HG03442 (cell line): ENCODE measurements around the gene ANKRD13D.
A peak's percentile ranks its signal among the peaks of the same experiment; 100 is the strongest.

Experiments
- ATAC-seq: cut with Tn5 transposase; IDR thresholded peaks from one replicate; pipeline ENCODE4 v1.9.1; 2021; ENCODE audit warnings: mild to moderate bottlenecking, moderate library complexity; ENCODE audit not compliant: unreplicated experiment

The ANKRD13D gene

GRCh38 chr11:67261946-67262681 is 27.0 kb upstream of the ANKRD13D start:
- no peak for ATAC-seq

GRCh38 chr11:67262731-67263675 is 26.1 kb upstream of the ANKRD13D start:
- ATAC-seq = no peak

DNA sequence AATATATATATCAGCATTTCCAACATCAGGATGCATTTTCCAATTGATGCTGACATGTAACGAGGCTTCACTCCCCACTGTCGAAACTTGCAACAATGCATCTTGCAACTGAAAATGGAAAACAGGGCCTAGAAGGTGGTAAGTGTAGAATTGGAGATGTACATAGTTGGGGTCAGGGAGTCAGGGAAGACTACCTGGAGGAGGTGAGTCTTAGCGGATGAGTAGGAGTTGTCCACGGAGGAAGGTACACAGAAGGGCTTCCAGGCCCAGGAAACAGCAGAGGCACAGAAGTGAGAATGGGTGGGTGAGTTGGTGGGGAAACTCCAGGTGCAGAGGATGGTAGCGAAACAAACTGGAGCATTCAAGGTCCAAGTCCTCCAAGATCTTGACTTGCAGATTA is 24.8 kb upstream of the ANKRD13D start:
- ATAC-seq = no peak

DNA sequence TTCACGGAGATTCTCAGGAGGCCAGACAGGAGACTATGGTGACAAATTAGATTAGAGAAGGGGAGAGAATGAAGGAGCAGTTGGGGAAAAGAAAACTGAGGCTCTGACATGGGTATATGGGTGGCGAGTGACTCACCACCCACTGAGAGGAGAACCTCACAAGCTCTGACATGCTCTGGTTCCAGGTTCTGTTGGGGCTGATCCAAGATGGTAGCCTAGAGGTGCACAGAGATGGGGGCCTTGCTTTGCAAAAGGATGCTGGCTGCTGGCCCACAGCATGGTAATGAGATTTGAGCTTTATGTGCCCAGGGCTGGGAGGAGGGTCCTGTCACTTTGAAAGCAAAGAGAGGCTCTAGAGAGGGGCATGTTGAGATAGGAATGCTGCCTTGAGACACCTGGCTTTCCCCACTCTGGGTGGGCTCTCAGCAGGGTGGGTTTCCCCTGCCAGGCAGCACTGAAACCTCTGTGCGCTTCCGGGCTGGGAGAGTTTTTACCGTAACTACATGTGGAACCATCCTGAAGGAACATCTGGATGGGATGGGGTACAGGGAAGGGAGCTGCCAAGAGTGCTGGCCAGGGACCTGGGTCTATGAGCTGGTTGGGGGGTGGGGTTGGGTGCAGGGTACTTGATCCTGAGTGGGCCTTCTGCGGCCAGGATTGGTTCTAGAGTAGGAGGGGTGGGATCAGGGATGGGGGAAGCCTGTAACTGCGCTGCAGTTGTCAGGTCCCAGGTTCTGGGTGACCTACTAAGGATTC is 24.0 kb upstream of the ANKRD13D start:
- no peak for ATAC-seq

DNA sequence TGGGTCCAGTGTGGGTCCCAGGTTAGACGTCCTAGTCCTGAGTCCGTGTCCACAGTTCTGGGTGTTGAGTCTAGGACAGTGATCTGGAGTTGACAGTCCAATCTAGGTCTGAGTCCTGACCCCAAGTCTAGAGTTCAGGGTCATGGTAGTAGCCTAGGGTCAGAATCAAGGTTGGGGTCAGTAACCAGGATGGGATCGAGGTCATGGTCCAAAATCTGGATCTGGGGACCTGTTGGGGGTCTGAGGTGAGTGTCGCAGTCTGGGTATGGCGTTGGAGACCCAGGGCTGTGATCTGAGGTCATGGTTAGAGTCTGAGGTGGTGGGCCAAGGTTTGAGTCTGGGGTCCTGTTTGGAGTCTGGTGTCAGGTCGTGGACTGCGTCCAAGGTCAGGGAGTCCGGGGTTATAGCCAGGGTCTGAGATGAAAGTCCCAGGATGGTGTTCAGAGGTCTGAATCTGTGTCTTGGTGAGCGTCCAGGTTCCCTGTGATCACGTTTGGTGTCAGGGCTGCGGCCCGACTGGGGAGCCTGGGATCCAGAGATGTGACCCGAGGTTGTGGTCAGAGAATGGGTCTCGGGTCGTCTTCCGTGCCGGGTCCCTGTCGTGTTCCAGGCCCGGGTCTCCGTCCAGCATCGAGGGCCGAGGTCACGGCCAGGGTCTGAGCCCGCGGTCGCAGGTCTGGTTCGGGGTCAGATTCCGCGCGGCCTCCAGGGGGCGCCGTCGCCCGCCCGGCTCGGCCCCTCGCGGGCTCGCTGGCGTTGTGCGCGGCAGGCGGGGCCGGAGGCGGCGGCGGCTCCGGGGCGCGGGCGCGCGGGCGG is 23.3 kb upstream of the ANKRD13D start:
- ATAC-seq = peak; percentile 49

DNA sequence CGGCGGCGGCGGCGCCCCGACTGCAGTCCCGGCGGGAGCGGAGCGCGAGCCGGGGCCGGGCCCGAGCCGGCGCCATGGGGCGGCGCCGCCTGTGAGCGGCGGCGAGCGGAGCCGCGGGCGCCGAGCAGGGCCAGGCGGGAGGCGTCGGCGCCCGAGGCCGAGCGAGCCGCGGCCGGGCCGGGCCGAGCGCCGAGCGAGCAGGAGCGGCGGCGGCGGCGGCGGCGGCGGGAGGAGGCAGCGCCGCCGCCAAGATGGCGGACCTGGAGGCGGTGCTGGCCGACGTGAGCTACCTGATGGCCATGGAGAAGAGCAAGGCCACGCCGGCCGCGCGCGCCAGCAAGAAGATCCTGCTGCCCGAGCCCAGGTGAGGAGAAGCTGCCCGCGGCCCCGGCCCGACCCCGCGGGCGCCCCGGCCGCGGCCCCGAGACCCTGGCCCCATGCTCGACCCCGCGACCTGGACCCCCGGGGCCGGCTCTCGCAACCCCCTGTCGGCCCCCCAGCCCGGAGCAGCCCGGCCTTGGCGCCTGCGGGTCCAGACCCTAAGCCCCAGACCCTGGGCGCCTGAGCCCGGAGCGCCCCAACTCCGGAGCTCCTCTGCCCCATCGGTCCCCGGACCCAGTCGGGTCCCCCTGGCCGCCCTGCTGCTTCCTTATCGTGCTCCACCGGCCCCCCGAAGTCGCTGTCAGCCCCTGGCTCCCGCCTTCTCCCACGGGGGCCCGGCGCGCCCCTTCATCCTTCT is 22.5 kb upstream of the ANKRD13D start, which contains the start of gene GRK2:
TSS of gene GRK2 (plus strand) at position 25 of the 739 bp plus-strand sequence. CDS start at position 252, 227 bp downstream.
- ATAC-seq = no peak

GRCh38 chr11:67267188-67268080 is 21.7 kb upstream of the ANKRD13D start:
- no peak for ATAC-seq

DNA sequence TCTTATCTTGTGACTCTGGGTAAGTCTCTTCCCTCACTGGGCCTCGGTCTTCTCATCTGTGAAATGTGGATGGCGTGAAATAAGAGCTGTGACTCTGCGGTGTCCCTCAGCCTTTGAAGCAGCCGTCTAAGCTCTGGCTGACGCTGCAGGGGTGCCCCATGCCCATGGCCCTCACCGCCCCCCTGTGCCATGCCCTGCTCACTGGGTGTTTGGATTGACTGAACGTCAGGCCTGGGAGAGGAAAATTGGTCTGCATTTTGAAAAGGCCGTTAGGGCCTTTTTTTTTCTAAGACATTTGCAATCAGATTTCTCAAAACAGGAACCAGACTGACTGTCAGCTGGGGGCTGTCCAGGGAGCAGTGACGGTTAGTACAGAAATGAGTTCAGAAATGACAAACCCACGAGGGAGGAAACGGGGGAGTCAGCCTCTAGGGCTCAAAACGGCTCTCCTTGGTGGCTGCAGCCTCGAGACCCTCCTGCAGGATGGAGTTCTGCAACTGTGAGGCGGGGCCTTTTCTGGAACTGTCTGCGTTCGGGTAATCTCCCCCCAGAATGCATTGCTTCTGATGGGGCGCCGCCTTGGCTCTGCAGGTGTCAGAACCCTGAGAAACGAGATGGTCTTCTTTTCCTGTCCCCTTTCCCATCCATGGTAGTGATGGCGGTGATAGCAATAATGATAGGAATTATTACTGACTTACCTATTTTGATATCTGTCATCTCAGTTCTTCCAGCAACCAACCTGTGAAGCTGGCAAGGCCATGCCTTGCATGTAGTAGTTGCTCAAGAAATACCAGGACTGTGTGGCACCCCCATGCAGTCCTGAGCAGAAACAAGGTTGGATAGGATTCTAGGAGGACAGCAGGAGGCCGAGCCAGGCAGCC is 20.8 kb upstream of the ANKRD13D start:
- no peak for ATAC-seq

DNA sequence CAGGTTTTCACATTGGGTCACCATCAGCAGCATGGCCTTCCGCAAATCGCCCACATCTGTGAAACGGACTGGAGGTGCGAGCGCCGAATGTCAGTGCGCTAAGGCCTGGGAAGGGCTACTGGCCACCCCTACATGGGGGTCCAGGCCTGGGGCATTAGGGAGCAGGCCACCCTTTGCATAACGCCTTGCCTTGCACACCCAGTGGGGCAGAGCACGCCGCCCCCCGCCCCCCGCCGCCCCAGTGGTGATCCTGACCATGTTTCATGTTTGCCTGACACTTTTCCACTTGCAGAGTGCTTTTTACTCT is 20.2 kb upstream of the ANKRD13D start:
- ATAC-seq = no peak

DNA sequence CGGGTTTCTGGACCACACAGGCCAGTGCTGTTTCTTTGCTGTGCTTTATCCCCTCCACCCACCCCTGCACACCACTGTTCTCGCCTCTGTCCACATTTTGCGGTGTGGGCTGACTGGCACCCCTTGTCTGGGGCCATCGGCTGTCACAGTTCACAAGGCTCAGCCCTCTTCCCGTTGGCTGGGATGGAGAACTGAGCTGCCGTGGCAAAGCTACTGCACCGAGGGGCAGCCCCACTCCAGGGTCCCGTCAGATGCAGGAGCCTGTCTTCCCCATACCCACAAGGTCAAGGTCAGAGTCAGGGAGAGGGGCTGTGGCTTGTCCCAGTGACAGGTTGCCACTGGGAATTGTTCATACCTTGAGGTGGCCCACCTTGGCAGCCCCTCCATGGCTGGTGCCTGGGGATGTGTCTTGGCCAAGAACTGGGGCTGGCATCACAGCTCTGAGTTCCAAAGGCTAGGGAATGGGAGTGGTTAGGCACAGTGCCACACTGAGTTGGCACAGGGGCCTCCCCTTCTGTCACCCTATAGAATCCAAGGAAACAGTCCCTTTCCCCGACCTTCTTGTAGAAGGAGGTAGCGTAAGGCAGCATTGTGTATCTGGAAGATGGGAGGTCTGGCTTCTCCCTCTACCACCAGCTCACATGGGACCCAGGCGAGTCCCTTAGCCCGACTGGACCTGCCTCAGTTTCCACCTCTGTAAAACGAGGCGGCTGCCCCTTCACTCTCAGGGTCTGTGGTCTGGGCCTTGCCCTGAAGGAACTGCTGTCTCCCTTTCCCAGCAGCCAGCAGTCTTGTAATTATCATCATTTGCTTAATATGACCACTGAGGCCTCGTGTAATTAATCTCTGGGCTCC is 19.5 kb upstream of the ANKRD13D start:
- no peak for ATAC-seq

GRCh38 chr11:67270256-67271204 is 18.6 kb upstream of the ANKRD13D start:
- no peak for ATAC-seq

DNA sequence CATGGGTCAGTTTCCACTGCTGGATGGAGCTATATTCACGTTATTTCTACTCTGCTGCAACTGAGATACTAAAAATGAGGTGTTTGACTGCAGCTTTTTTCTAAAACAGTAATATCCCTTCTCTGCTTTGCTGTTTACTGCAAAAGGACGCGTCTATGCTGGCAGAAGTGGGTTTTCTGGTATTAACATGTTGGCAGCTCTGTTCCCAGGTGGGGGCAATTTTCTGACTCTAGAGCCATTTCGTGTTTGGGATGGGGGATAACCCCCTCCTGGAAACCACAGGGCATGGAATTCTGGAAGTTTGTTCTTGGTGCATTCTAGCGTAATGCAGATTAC is 17.9 kb upstream of the ANKRD13D start:
- ATAC-seq = no peak

DNA sequence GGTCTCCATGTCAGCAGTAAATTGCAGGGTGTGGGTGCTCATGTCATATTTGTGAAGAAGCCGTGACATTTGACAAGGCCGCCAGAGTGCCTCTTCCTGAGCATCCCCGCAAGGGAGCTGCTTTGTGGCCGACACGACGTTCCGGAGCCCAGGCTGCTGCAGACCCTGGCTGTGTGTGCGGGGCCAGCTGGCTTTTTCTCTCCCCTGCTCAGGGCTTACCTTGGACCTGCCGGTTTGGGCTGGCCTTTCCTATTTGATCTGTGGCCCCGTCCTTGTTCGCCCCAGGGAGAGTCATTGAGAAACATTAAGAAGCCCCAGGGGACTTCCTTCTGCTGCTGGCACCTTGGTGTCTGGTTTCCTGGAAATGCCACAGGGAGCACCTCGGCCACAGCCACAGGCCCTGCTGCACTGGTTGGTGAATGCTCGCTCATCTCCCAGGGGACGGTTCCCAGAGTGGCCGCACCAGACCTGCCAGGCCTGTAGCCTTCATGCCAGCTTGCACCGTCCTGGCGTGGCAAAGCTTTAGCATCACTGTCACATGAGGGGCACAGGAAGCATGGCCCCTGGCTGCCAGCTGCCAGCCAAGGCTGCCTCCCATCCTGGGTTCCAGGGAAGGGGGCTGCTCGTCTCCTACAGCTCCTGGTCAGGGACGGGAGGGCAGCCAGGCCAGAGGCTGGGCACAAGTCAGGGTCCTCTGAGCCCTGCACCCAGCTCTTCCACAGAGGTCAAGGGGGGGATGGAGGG is 17.4 kb upstream of the ANKRD13D start:
- ATAC-seq = no peak

GRCh38 chr11:67272327-67273259 is 16.5 kb upstream of the ANKRD13D start:
- no peak for ATAC-seq
